K562 (cell line): Measurements from ENCODE around the gene GRIK1. TPM values are rescaled to one million over a fixed set of nuclear protein-coding genes. Genes with fewer than 3 reads are reported as not detected.

Experiments
- ARID1B ChIP-seq: fragments of 450-650 bp; IDR thresholded peaks from 2 replicates; pipeline ENCODE4 v1.6.1; 2016; ENCODE audit warnings: antibody characterized with exemption, mild to moderate bottlenecking, inconsistent platforms
- GABPB1 ChIP-seq: sonication (generic); formaldehyde crosslinking; IDR thresholded peaks from 2 replicates; pipeline ENCODE4 v1.8.0; 2022; ENCODE audit warnings: mild to moderate bottlenecking, missing genetic modification reagents
- PHF21A ChIP-seq: fragments of 450-650 bp; IDR thresholded peaks from 2 replicates; pipeline ENCODE4 v1.6.1; 2017; ENCODE audit warnings: low read depth, borderline replicate concordance
- RBM25 ChIP-seq: fragments of 200-400 bp; formaldehyde crosslinking; IDR thresholded peaks from 2 replicates; pipeline ENCODE4 v1.6.1; 2018; ENCODE audit warnings: low read length, low read depth, moderate library complexity; ENCODE audit not compliant: severe bottlenecking
- ZBED1 ChIP-seq: IDR thresholded peaks from 2 replicates; pipeline ENCODE4 v1.6.1; 2014
- ZNF431 ChIP-seq: sonication (generic); formaldehyde crosslinking; IDR thresholded peaks from 2 replicates; pipeline ENCODE4 v1.8.0; 2022; ENCODE audit warnings: mild to moderate bottlenecking, missing genetic modification reagents
- polyA plus RNA-seq, 8 experiments: library from polyadenylated mRNA; depleted of rRNA in 4 of 8; stranded (reverse) in 5 of 8; unstranded in 3 of 8; fragments of >200 nt; fragmentation: Nextera tagmentation in 2 of 8; fragmentation: Illumina TruSeq in 1 of 8; extraction: Ambion mirVana in 2 of 8; extraction: Trizol in 1 of 8; gene quantifications; 2 replicates each; pipeline versions ENCODE4 v1.2.1 to v1.2.3, GENCODE V29; 2011 to 2014; ENCODE audit warnings: inconsistent platforms in 1 of 8, missing spikeins in 1 of 8
- total RNA-seq, 7 experiments: library from RNA; depleted of rRNA in 6 of 7; stranded (reverse); fragments of >200 nt in 6 of 7; fragmentation: Illumina TruSeq in 2 of 7; extraction: Trizol in 2 of 7; gene quantifications; 2 replicates each; pipeline versions ENCODE4 v1.2.1 to v1.2.3, GENCODE V29; 2011 to 2021; ENCODE audit warnings: low replicate concordance in 1 of 7
- TF ChIP-seq, protein P1 (sequence below), 2 experiments: fragments of 450-650 bp; IDR thresholded peaks; 2 replicates each; pipeline ENCODE4 v1.6.1; 2016; ENCODE audit warnings: mild to moderate bottlenecking in 2 of 2, borderline replicate concordance in 1 of 2, low read depth in 1 of 2, moderate library complexity in 1 of 2
- TF ChIP-seq, protein P2 (sequence below): fragments of 200-600 bp; sonication (generic); IDR thresholded peaks from one replicate; pipeline ENCODE4 v1.6.1; 2012; ENCODE audit warnings: mild to moderate bottlenecking, low read depth, low read length, inconsistent platforms

GRIK1 gene
- total and polyA plus RNA-seq, 9 of the 15 experiments (the other 6 are each of a cell fraction or from before 2014, with no cell fraction given): 0.17 to 2.8 (median 0.53) TPM

DNA sequence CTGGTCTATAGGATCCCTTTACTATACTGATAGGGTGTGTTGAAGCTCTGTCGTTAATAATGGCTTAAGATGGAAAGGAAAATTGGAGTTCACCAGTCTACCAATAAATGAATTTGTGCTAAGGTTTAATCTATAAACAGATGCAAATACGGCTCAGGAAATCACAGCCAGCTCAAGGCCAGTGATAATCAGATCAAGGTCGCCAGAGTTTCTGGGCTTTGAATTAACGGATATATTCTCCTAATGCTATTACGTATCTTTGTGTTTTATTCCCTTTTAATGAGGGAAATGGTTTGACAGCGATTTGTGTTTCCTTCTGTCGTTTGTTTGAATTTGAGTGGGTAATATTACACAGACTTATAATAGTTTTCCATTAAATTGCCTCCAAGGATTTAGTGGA is 361.5 kb downstream of the GRIK1 start (continued):
- TF ChIP-seq, protein P1, sequence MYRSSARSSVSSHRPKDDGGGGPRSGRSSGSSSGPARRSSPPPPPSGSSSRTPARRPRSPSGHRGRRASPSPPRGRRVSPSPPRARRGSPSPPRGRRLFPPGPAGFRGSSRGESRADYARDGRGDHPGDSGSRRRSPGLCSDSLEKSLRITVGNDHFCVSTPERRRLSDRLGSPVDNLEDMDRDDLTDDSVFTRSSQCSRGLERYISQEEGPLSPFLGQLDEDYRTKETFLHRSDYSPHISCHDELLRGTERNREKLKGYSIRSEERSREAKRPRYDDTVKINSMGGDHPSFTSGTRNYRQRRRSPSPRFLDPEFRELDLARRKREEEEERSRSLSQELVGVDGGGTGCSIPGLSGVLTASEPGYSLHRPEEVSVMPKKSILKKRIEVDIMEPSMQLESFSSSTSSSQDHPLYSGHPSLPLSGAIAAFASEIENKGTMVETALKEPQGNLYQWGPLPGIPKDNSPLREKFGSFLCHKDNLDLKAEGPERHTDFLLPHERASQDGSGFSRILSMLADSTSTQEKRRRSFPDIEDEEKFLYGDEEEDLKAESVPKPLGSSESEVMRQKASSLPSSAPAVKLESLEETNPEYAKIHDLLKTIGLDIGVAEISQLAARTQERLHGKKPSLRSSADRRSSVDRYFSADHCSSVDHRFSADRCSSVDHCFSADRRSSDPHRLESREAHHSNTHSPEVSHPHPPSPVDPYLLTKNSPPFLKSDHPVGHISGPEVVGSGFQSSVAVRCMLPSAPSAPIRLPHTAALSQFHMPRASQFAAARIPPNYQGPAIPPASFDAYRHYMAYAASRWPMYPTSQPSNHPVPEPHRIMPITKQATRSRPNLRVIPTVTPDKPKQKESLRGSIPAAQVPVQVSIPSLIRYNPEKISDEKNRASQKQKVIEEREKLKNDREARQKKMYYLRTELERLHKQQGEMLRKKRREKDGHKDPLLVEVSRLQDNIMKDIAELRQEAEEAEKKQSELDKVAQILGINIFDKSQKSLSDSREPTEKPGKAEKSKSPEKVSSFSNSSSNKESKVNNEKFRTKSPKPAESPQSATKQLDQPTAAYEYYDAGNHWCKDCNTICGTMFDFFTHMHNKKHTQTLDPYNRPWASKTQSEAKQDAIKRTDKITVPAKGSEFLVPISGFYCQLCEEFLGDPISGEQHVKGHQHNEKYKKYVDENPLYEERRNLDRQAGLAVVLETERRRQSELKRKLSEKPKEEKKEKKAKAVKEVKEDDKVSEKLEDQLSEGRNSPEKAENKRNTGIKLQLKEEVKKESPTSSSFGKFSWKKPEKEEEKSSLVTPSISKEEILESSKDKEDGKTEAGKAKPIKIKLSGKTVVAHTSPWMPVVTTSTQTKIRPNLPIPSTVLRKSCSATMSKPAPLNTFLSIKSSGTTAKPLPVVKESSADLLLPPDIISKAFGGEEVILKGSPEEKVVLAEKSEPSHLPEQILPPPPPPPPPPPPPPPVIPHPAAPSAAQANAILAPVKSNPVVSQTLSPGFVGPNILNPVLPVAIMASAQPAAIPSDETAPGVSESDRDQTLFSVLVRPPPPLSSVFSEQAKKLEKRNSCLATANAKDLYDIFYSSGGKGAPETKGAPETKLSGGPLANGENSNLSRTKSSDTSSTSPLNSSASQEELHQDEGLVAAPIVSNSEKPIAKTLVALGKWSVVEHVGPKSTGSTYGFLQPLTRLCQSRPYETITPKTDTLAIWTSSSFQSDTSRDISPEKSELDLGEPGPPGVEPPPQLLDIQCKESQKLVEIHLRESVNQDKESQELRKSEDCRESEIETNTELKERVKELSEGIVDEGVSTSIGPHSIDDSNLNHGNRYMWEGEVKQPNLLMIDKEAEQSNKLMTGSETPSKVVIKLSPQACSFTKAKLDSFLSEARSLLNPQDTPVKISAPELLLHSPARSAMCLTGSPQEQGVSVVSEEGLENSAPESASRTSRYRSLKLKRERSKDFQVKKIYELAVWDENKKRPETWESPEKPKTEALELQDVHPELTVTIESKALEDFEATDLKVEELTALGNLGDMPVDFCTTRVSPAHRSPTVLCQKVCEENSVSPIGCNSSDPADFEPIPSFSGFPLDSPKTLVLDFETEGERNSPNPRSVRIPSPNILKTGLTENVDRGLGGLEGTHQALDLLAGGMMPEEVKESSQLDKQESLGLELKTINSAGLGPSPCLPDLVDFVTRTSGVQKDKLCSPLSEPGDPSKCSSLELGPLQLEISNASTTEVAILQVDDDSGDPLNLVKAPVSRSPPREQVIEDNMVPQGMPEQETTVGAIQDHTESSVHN (IDR thresholded peaks at IDR 0.05; ENCODE audit: borderline replicate concordance in 1 of 2, low read depth in 1 of 2): no peak
- no peak for TF ChIP-seq ARID1B
- TF ChIP-seq GABPB1: no peak
- TF ChIP-seq PHF21A: no peak
- TF ChIP-seq ZBED1: no peak
- TF ChIP-seq ZNF431: no peak
- no peak for TF ChIP-seq RBM25
- TF ChIP-seq, protein P2, sequence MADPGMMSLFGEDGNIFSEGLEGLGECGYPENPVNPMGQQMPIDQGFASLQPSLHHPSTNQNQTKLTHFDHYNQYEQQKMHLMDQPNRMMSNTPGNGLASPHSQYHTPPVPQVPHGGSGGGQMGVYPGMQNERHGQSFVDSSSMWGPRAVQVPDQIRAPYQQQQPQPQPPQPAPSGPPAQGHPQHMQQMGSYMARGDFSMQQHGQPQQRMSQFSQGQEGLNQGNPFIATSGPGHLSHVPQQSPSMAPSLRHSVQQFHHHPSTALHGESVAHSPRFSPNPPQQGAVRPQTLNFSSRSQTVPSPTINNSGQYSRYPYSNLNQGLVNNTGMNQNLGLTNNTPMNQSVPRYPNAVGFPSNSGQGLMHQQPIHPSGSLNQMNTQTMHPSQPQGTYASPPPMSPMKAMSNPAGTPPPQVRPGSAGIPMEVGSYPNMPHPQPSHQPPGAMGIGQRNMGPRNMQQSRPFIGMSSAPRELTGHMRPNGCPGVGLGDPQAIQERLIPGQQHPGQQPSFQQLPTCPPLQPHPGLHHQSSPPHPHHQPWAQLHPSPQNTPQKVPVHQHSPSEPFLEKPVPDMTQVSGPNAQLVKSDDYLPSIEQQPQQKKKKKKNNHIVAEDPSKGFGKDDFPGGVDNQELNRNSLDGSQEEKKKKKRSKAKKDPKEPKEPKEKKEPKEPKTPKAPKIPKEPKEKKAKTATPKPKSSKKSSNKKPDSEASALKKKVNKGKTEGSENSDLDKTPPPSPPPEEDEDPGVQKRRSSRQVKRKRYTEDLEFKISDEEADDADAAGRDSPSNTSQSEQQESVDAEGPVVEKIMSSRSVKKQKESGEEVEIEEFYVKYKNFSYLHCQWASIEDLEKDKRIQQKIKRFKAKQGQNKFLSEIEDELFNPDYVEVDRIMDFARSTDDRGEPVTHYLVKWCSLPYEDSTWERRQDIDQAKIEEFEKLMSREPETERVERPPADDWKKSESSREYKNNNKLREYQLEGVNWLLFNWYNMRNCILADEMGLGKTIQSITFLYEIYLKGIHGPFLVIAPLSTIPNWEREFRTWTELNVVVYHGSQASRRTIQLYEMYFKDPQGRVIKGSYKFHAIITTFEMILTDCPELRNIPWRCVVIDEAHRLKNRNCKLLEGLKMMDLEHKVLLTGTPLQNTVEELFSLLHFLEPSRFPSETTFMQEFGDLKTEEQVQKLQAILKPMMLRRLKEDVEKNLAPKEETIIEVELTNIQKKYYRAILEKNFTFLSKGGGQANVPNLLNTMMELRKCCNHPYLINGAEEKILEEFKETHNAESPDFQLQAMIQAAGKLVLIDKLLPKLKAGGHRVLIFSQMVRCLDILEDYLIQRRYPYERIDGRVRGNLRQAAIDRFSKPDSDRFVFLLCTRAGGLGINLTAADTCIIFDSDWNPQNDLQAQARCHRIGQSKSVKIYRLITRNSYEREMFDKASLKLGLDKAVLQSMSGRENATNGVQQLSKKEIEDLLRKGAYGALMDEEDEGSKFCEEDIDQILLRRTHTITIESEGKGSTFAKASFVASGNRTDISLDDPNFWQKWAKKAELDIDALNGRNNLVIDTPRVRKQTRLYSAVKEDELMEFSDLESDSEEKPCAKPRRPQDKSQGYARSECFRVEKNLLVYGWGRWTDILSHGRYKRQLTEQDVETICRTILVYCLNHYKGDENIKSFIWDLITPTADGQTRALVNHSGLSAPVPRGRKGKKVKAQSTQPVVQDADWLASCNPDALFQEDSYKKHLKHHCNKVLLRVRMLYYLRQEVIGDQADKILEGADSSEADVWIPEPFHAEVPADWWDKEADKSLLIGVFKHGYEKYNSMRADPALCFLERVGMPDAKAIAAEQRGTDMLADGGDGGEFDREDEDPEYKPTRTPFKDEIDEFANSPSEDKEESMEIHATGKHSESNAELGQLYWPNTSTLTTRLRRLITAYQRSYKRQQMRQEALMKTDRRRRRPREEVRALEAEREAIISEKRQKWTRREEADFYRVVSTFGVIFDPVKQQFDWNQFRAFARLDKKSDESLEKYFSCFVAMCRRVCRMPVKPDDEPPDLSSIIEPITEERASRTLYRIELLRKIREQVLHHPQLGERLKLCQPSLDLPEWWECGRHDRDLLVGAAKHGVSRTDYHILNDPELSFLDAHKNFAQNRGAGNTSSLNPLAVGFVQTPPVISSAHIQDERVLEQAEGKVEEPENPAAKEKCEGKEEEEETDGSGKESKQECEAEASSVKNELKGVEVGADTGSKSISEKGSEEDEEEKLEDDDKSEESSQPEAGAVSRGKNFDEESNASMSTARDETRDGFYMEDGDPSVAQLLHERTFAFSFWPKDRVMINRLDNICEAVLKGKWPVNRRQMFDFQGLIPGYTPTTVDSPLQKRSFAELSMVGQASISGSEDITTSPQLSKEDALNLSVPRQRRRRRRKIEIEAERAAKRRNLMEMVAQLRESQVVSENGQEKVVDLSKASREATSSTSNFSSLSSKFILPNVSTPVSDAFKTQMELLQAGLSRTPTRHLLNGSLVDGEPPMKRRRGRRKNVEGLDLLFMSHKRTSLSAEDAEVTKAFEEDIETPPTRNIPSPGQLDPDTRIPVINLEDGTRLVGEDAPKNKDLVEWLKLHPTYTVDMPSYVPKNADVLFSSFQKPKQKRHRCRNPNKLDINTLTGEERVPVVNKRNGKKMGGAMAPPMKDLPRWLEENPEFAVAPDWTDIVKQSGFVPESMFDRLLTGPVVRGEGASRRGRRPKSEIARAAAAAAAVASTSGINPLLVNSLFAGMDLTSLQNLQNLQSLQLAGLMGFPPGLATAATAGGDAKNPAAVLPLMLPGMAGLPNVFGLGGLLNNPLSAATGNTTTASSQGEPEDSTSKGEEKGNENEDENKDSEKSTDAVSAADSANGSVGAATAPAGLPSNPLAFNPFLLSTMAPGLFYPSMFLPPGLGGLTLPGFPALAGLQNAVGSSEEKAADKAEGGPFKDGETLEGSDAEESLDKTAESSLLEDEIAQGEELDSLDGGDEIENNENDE: no peak
